ENCODE data around the gene SLC25A19. TPM values are rescaled to one million over a fixed set of nuclear protein-coding genes. Genes with fewer than 3 reads are reported as not detected.
A peak's percentile ranks its signal among the peaks of the same experiment; 100 is the strongest.

The SLC25A19 gene
- total RNA-seq, 1 donor, result 28.8 TPM

DNA sequence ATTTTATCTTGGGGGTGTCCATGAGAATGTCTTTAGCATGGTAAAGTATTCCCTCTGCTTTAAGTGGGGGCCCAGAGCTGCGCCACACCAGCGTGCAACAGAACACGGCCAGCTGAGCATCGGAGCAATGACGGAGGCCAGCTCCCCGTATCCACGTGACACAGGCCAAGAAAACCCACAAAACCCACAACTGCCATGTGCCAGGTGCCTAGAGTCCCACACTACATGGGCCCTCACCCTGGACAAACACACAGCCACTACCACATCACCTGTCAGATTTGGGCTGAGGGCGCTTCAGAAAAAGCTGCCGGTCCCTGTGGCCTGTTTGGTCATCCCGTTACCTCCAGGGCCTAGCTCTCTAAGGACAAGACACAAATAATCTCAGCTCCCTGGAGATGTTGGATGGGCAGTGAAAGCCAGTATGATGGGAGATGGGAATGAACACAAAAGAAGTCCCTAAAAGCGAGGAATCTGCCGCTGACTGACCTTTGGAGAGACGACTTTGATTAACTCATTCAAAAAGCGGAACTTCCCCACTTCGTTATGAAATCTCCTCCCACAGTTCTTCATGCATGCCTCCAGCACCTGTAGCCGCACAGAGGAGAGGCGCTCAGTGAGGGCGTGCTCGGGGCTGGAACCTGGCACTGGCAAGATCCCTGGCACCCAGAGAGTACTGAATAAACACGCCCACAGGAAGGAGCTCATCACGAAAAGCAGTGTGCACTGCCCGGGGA, 44.9 kb downstream of the SLC25A19 start:
- DNase-seq (ENCODE audit: low read depth in 2 of 3, low spot score in 2 of 3), result peak in 1 of 3 donors; percentile 23

DNA sequence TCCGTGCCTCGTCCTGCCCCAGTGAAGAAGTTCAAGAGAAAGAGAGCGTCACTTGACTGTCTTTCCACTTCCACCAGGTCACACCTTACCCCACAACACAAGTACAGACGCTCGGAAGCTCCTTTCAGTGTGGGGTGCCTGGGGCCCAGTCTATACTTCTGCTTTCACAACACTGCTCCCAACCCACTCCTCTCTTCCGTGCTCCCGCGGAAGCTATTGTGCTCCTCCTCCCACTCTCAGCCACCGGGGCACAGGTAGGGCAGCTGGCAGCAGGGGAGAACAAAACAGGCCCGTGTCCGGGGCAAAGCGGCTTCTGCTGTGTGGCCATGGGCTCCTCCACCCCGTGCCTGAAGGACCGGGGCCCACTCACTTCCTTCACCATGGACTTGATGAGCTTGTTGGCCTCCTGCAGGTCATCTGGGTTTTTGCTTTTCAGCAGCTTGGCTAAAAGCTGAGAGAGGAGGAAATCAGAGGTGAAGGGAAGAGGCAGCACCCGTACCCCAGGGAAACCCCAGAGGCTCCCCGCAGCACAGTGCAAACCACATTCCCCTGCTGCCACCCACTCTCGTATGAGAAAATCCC, 46.7 kb downstream of the SLC25A19 start:
- DNase-seq (ENCODE audit: low read depth in 2 of 3, low spot score in 2 of 3), result no peak

DNA sequence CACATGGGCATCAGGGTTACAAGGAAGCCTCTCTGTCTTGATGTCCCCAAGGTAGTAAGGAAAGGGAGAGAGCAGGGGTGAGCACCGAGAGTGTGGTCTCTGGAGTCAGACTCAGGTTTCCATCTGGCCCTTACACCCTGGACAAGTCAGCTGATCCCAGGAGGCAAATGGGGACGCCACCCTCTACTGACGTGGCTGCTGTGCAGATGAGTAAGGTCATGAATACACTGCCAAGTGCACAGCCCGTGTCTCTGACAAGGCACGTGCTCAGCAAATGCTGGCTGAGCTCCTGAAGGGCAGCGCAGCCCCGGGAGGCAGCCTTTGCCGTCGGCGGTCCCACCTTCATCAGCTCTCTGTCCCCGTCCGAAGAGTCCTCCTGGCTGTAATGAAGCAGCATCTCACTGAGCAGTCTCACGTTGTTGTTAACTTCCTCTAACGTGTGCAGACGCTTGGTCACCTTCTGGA, 47.2 kb downstream of the SLC25A19 start:
- DNase-seq (ENCODE audit: low read depth in 2 of 3, low spot score in 2 of 3), result no peak

DNA sequence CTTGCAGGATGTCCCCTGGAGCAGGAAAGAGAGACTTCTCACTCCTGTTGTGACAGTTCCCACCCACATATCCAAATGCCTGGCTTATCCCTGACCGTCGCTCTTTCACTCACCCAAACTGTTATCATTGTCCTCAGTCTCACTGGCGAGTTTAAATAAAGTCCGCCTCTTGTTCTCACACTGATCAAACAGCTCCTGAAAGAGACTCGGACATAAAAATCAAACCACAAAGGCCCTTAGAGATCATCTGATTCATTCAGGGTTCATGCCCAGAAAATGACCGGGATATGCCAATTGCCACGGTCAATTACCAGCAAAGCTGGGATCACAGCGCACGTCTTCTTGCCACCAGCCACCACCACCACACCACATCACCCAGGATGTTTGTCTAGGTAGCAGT, 47.7 kb downstream of the SLC25A19 start:
- no peak for DNase-seq (ENCODE audit: low read depth in 2 of 3, low spot score in 2 of 3)

DNA sequence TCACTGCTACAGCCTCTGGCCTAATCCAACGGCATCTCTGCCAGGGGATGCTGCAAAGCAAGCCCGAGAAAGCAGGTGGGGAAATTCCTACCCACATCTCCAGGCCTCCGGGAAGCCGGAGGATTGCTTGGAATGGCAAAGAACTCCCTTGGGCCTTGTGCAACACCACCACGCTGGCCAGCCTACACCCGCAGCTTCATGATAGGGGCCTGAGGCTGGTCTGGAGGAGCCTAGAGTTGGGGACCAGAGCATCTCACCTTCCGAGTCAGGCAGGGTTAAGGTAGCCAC, 48.1 kb downstream of the SLC25A19 start:
- no peak for DNase-seq (ENCODE audit: low read depth in 2 of 3, low spot score in 2 of 3)

DNA sequence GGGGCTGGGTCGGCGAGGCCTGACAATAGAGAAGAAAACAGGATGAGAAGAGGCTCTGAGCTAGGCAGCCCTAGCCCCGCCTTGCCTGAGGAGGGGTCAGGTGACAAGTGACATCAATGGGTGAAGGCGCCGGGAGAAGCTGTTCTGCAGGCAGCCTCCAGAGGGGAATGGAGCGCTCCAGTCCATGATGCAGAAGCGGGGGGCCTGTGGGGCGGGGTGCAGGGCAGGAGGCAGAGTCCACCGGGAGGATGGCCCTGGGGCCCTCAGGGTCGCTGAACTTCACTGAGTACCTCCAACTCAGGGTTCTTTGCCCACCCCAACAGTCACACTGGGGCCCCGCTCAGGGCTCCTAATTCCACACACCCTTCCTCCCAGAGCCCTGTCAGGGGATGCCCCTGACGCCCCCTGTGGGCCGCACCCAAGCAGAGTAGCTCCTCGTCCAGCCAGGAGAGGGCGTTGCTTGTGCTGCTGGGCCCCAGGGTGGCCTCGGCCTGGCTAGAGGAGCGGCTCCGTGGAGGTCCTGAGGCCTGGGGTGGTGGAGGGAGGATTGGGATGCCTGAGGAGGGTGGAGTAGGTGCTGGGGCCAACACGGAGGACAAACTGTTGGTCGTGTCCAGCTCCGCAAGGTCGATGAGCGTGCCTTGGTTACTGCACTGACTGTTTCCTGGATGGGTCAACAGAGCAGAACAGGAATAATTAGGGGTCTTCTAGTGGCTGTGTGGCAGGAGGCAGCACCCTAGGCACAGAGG, 48.7 kb downstream of the SLC25A19 start:
- DNase-seq (ENCODE audit: low read depth in 2 of 3, low spot score in 2 of 3), result peak in 2 of 3 donors; percentile 54 to 63

DNA sequence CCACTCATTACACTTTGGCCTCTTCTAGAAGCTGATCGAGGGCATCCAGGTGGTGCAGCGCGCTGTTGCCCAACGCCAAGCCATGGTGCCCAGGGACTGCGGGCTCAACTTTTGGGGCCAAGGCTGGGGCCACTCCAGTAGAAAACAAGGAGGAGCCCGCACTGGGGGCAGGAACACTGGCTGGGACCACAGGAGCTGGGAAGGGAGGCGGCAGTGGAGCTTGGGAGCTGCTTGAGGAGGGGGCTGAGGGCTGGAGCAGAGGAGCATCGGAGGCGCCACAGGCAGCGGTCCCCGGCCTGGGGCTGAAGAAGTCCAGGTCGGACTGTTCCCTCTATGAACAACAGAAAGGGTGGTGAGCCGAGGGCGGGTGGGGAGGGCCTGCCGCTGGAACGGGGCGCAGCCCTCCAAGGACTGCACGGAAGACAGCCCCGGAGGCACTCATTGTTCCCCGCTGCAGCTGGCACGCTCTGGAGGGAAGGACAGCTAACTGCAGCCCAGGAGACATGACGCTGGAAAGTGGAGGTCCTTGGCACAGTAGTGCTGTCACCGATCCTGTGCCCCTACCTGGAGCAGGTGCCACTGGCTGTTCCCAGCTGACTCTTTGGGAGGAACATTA, 49.3 kb downstream of the SLC25A19 start:
- DNase-seq (ENCODE audit: low read depth in 2 of 3, low spot score in 2 of 3), result no peak

DNA sequence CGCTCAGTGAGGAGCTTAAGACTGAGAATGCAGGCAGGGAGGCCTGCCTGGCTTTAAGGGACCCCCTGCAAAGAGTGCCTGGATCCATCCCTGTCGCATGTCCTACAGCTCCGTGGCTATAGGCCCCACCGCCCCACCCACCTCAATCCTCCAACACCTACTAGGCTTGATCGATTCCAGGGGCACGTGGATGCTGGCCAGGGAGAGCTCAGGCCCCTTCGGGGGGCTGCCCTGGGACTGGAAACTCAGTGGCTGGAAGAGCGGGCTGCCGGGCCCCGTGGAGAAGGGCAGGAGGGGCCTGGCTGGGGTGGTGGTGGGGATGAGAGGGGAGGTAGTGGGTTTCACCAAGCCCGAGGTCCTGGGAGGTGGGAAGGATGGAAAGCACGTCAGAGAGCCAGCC, 50.0 kb downstream of the SLC25A19 start:
- no peak for DNase-seq (ENCODE audit: low read depth in 2 of 3, low spot score in 2 of 3)

DNA sequence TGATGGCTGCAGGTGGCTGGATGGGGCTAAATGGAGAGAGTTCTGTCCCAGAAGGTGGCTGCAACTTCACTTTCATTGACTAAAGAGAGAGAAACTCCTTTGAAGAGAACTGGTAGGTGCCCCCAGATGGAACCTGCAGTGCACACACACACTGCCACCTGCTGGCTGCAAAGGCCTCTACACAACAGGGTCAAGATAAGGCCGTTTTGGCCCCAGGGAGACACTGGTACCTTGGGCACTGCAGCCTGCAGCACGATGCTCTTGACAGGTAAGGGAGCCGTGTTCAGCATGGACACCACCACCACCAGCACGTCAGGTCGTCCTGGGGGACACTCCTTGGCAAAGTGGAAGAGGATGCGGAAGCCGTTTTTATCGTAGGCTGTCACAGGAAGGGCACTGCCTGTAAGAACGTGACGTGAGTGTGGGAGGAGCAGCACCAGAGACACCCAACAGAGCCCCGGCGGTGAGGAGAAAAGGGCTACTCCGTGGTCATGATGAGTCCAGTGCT, 50.5 kb downstream of the SLC25A19 start:
- peak; percentile 46 to 71 (median 67) for DNase-seq (ENCODE audit: low read depth in 2 of 3, low spot score in 2 of 3)

DNA sequence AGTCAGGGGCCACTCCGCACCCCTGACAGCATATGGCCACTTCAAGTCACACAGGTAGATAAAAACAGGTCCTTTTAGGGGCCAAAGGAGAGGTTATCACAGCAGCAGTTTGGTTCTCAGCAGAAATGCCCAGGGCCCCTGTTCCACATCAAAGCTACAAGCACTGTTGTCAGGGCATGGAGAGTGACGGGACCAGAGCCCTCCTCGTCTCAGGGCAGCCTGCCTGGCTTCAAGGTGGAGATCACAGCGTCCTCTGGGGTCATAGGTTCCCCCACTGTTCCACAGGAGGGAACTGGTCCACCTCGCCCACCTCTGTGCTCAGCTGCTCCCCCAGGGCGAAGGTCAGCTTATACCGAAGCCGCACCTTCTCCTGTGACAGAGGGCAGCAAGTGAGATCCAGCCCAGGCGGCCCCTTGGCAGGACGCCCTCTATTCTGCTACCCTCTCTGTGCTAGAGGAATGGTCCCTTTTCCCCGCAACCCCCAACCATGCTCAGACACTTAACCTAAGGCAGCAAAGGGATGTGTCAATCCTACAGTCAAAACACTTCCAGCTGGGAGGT, 51.1 kb downstream of the SLC25A19 start:
- DNase-seq (ENCODE audit: low read depth in 2 of 3, low spot score in 2 of 3), result no peak

DNA sequence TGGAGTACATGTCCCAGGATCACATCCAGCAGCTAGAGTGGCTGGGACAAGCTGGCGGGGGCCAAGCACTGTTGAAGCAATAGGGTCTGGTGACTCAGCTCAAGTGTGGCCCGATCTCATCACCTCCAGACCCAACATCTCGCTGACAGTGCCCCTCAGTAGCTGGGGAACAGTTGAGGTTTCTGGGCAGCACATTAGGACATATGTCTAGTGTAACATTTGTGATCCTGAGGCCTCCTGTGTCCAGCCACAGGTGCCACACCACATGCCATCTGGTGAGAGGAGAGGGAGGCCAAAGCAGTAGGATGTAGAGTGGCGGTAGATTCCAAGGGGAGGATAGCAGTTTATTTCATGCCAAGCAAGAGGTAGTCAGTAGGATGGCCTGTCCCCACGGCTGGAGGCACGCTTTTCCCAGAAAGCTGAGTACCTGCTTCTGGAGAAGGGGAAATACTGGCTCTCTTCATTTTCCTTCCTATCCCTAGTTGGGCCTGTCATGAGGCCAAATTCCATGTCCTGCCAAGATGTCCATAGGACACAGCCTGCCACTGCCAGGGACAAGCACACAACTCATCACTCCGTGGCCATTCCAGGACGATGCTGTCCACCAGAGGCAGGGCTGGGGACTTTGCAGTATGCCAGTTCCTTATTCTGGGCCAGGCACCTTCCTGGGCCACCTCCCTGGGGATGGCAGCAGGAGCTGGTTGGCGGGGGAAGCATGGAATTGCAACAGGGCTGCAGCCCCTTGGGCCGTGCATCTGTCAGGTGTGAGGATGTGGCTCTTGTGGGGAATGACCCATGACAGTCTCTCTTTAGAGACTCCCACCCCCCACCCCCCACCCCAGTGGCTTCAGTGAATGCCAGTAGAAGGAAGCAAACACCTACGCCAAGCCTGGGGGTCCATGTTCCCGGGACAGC, 51.9 kb downstream of the SLC25A19 start:
- no peak for DNase-seq (ENCODE audit: low read depth in 2 of 3, low spot score in 2 of 3)

DNA sequence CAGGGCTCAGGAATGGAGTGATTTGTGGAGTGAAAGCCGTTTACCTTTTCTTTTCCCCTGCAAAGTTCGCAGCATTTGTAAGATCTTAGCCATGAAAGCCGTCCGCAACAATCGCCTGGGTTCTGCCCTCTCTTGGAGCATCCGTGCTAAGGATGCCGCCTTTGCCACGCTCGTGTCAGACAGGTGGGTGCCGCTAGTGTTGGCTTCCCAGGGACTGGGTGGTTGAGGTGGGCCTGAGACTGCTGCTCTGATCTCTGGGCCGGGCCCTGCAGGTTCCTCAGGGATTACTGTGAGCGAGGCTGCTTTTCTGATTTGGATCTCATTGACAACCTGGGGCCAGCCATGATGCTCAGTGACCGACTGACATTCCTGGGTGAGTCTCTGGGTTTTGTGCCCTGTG, 56.4 kb downstream of the SLC25A19 start:
- no peak for DNase-seq (ENCODE audit: low read depth in 2 of 3, low spot score in 2 of 3)

DNA sequence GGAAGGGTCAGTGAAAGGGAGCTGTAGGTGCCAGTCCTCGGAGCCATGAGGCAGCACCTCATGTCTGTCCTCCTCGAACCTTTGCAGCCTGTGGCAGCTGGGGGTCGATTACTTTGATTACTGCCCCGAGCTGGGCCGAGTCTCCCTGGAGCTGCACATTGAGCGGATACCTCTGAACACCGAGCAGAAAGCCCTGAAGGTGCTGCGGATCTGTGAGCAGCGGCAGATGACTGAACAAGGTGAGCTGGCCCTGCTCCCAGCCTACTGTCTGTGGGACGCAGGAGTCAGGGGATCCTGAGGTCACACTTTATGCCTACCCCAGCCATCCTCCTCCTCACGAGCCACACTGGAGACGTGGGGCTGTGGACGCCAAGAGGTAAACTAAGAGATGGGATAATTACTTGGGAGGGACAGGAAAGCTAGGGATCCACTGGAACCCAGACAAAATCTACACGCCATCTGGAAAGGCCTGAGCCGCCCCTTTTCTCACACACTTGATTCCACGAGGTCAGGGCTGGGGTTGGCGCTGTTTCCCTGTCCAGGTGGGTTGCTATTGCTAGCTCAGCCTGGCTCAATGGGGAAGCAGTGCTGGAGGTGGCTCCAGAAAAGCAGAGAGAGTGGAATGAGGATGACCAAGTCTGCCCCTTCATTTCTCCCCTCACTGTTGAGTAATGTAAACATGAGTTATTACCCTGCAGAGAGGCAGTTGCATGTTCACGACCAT, 57.3 kb downstream of the SLC25A19 start:
- no peak for DNase-seq (ENCODE audit: low read depth in 2 of 3, low spot score in 2 of 3)

DNA sequence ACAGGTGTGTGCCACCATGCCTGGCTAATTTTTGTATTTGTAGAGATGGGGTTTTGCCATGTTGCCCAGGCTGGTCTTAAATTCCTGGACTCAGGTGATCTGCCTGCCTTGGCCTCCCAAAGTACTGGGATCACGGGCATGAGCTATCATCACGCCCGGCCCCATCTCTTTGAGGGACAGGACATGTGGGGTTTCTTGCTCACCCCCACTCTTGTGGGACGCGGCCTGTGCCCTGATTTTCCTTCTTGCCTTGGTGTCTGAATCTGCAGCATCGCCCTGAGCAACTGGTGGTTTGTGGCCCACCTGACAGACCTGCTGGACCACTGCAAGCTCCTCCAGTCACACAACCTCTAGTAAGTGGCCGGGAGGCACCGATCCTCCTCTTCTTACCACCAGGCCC, 58.2 kb downstream of the SLC25A19 start:
- no peak for DNase-seq (ENCODE audit: low read depth in 2 of 3, low spot score in 2 of 3)

DNA sequence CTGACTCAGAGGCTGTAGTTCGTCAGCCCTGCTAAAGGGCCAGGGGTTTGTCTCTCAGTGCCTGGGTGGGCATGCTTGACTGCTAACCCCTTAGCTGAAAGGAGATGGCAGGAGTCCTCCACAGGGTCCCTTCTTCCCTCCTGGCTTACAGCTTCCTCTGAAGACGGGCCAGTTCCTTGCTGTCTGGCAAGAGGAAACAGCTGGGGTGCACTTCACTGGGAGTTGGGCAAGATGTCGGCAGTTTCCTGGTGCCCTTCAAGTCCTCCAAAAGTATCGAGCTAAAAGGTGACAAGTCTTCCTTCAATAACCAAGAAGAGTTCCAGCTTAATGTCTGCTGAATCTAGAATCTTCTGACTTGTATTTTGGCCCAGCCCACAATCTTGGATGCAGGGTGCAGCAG, 60.4 kb downstream of the SLC25A19 start:
- no peak for DNase-seq (ENCODE audit: low read depth in 2 of 3, low spot score in 2 of 3)

DNA sequence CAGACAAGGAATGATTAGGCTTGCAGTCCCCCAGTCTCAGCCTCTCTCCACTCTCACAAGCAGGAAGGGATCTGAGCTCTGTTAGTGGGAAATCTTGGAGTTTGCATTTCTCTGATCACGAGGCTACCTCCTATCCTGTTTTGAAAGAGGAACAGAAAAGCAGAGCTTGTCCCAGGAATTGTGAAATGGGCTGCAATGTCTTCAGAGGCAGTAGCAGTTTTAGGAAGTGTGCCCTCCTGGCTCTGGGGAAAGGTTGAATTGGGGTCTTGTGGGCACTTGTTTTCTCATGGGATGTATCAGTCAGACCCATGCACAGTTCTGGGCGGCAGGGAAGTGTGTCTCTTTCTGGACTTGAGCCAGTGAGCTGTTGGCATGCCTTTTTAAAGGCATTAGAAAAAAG, 60.9 kb downstream of the SLC25A19 start:
- DNase-seq (ENCODE audit: low read depth in 2 of 3, low spot score in 2 of 3), result no peak

DNA sequence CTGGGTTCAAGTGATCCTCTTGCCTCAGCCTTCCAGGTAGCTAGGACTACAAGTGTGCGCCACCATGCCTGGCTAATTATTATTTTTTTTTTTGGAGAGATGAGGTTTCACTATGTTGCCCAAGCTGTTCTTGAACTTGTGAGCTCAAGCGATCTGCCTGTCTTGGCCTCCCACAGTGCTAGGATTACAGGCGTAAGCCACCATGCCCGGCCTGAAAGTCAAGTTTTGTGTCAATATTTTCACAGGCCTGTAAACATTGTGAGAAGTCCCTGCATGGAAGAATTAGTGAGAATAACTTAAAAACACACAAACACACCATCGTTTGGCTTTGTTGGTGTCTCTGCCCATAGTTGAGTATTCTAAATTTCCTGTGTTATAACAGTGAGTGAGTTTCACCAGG, 61.5 kb downstream of the SLC25A19 start:
- DNase-seq (ENCODE audit: low read depth in 2 of 3, low spot score in 2 of 3), result no peak

DNA sequence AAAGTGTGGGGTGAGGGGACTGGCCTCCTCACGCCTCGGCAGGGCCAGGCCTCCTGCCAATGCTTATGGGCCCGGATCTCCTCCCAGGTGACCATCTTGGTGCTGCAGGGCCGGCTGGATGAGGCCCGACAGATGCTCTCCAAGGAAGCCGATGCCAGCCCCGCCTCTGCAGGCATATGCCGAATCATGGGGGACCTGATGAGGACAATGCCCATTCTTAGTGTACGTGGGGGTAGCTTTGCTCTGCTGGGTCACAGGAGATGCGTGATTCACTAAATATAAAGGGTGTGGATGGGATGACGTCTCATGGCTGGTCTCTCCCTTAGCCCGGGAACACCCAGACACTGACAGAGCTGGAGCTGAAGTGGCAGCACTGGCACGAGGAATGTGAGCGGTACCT, 64.2 kb downstream of the SLC25A19 start:
- DNase-seq (ENCODE audit: low read depth in 2 of 3, low spot score in 2 of 3), result no peak

All from hematopoietic multipotent progenitor cell (in vitro differentiated cells).